Activated CD4-positive, alpha-beta memory T cell treated with anti-CD3 and anti-CD28 coated beads, Interleukin-2, amount 10 ng/mL, durations not matched to agents 7 days and 5 days (primary cell): ENCODE results near the gene GJC1. TPM values are rescaled to one million over a fixed set of nuclear protein-coding genes. Genes with fewer than 3 reads are reported as not detected.

Source experiments
- CTCF ChIA-PET: fragments of 350-600 bp; sonication (Branson Sonifier 250); formaldehyde crosslinking; loops from one replicate; lab custom pipeline; 2021; ENCODE audit warnings: antibody characterized with exemption, inconsistent platforms; lab: Charles Lee
- POLR2A ChIA-PET: fragments of 350-600 bp; sonication (Branson Sonifier 250); formaldehyde crosslinking; loops from one replicate; lab custom pipeline; 2021; ENCODE audit warnings: antibody characterized with exemption; lab: Charles Lee
- DNase-seq: peaks from one replicate; pipeline ENCODE4 v3.0.0-alpha.2; 2020
- H3K27ac Mint-ChIP-seq: one replicate; pipeline ENCODE4 v1.8.0; 2021; ENCODE audit warnings: mild to moderate bottlenecking, mixed read lengths
- H3K27me3 Mint-ChIP-seq: one replicate; pipeline ENCODE4 v1.8.0; 2021; ENCODE audit warnings: mixed read lengths
- H3K36me3 Mint-ChIP-seq: one replicate; pipeline ENCODE4 v1.8.0; 2021; ENCODE audit warnings: low read depth, mixed read lengths
- H3K4me1 Mint-ChIP-seq: one replicate; pipeline ENCODE4 v1.8.0; 2021; ENCODE audit warnings: mixed read lengths
- H3K4me3 Mint-ChIP-seq: one replicate; pipeline ENCODE4 v1.8.0; 2021; ENCODE audit warnings: mild to moderate bottlenecking, mixed read lengths
- H3K9me3 Mint-ChIP-seq: one replicate; pipeline ENCODE4 v1.8.0; 2021; ENCODE audit warnings: mixed read lengths
- total RNA-seq, 2 experiments: library from RNA; stranded (reverse); gene quantifications; one replicate each; pipeline ENCODE4 v1.2.3, GENCODE V29; 2021

GJC1 gene
- total RNA-seq, 2 experiments from 2014 or later = 0.78 to 0.88 TPM

DNA sequence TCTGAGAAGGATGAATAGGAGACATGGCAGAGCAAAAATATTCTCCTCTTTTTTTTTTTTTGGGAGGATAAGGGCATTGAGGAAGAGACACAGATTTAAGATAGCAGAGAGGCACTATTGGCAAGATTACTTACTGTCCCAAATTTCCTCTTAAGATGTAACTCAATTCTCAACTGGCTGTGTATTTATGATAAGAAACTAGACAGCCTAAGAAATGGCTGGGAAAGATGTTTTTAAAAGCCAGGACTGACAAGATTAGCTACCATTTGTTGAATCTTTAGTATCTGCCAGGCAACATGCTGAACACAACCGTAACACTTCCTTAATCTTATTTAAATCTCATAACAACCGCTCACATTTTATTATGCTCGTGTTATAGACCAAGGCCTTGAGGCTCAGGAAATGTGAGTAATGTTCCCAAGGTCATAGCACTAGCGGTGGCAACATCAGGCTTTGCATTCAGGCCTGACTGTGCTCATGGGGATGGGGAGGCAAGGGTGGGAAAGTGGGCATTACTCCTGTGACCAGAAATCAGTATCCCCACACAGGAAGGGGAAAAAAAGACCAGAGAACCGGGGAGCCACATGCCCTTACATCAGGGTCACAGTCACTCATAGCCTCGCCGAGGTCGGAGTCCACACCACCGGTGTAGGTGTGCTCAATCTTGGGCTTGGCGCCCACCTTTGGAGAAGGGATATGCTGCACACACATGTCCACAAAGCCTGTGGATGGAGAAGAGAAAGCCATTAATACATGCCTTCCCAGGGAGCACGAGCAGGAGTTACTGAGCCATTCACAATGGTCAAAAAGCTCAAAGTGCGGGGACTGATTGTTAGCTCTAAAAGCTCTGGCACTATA is 33.2 kb upstream of the GJC1 start:
- DNase-seq = no peak
- Mint-ChIP-seq H3K36me3 (peaks cover 52% of the 10 kb centered on the region), H3K4me1 (no peaks in the 10 kb centered on the region), H3K4me3 (no peak overlapping the region), H3K27ac (no peak overlapping the region), H3K27me3 (no peaks in the 10 kb centered on the region), H3K9me3 (no peaks in the 10 kb centered on the region)
- ChIA-PET POLR2A (no interaction called here), CTCF (interaction anchor here (1.8 to 10.5 kb wide), 3 partner anchors 14 to 85 kb away, joined by 6 to 144 read pairs (median 31); no protein-coding TSS in a partner anchor)

- Mint-ChIP-seq H3K27ac (no peak overlapping the region), H3K27me3 (no peaks in the 10 kb centered on the region), H3K9me3 (no peaks in the 10 kb centered on the region), H3K4me3 (no peak overlapping the region), H3K36me3 (peaks cover 51% of the 10 kb centered on the region), H3K4me1 (no peaks in the 10 kb centered on the region)
- POLR2A ChIA-PET = interaction anchor here (1.6 kb wide), 1 partner anchor 83 kb away, joined by 3 read pairs; no protein-coding TSS in a partner anchor
- no peak for DNase-seq
- CTCF ChIA-PET = interaction anchor here (1.8 to 10.5 kb wide), 2 partner anchors 15 to 85 kb away, joined by 6 to 144 read pairs; no protein-coding TSS in a partner anchor
These were observed 32.3 kb upstream of the GJC1 start for GRCh38 chr17:44862278-44862914.

DNA sequence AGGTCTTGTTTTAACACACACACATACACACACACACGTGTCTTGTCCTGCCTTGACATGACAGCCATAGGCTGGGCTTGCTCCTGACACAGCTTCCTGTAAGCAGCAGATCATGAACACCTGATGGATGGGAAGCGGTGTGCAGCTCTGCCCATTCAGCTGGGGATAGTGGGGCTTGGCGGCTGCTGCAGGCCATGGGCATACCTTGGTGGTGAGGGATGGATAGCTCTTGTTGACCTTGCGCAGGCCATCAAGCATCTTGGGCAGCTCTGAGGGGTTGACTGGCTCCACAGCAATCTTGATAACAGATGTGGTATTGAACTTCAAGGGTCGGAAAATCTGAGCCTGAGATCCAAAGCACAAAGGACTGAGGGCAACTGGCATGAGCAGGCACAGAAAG is 29.6 kb upstream of the GJC1 start:
- no peaks in the 10 kb centered on the region for H3K9me3 Mint-ChIP-seq
- ChIA-PET POLR2A (no interaction called here), CTCF (interaction anchor here (0.6 to 1.7 kb wide), 2 partner anchors 76 to 80 kb away, joined by 3 to 5 read pairs; no protein-coding TSS in a partner anchor)
- H3K27me3 Mint-ChIP-seq = no peaks in the 10 kb centered on the region
- no peaks in the 10 kb centered on the region for H3K4me1 Mint-ChIP-seq
- peaks cover 53% of the 10 kb centered on the region for H3K36me3 Mint-ChIP-seq
- no peak for DNase-seq
- no peak overlapping the region for H3K4me3 Mint-ChIP-seq
- no peak overlapping the region for H3K27ac Mint-ChIP-seq

- CTCF ChIA-PET = interaction anchor here (0.6 kb wide), 1 partner anchor 343 kb away, joined by 3 read pairs; no protein-coding TSS in a partner anchor
- Mint-ChIP-seq H3K4me3 (no peak overlapping the region), H3K36me3 (peaks cover 57% of the 10 kb centered on the region), H3K27ac (no peak overlapping the region), H3K4me1 (no peaks in the 10 kb centered on the region), H3K9me3 (no peaks in the 10 kb centered on the region), H3K27me3 (no peaks in the 10 kb centered on the region)
- no peak for DNase-seq
- POLR2A ChIA-PET = no interaction called here
These were observed 24.1 kb upstream of the GJC1 start for GRCh38 chr17:44854192-44854591.

GRCh38 chr17:44850612-44851011 is 20.5 kb upstream of the GJC1 start:
- H3K27me3 Mint-ChIP-seq = no peaks in the 10 kb centered on the region

DNA sequence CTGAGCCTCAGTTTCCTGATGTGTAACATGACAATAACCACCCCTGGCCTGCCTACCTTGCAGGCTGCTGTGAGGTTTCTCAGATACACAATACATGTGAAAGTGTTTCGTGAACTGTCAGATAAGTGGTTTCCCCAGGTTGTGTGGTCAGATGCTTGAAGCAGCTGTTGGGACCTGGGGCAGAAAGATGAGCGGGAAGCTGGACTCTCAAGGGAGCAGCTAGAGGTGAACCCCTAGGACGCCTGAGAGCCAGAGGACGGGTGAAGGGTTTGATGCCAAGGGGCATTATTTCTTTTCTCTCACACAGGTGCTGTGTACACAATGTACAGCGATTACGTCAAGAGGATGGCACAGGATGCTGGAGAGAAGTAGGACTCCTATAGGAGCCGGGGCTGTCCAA is 19.9 kb upstream of the GJC1 start:
- no peak for DNase-seq
- Mint-ChIP-seq H3K4me1 (no peaks in the 10 kb centered on the region), H3K9me3 (no peaks in the 10 kb centered on the region), H3K4me3 (no peak overlapping the region), H3K27ac (peak overlapping the region; percentile 12), H3K36me3 (peaks cover 37% of the 10 kb centered on the region), H3K27me3 (no peaks in the 10 kb centered on the region)
- ChIA-PET POLR2A (no interaction called here), CTCF (no interaction called here)

More at GRCh38 chr17:44850612-44851011, 20.5 kb upstream of the GJC1 start:
- Mint-ChIP-seq H3K4me1 (no peaks in the 10 kb centered on the region), H3K9me3 (no peaks in the 10 kb centered on the region), H3K4me3 (no peak overlapping the region), H3K27ac (no peak overlapping the region), H3K36me3 (peaks cover 37% of the 10 kb centered on the region)
- POLR2A ChIA-PET = no interaction called here
- no peak for DNase-seq
- CTCF ChIA-PET = no interaction called here

- Mint-ChIP-seq H3K27ac (no peak overlapping the region), H3K4me1 (no peaks in the 10 kb centered on the region), H3K36me3 (peaks cover 27% of the 10 kb centered on the region), H3K27me3 (no peaks in the 10 kb centered on the region), H3K4me3 (no peak overlapping the region), H3K9me3 (no peaks in the 10 kb centered on the region)
- DNase-seq = no peak
- ChIA-PET POLR2A (no interaction called here), CTCF (interaction anchor here (0.6 to 1.0 kb wide), 2 partner anchors 71 to 348 kb away, joined by 3 read pairs; no protein-coding TSS in a partner anchor)
These were observed 18.9 kb upstream of the GJC1 start for GRCh38 chr17:44848961-44849489.

GRCh38 chr17:44848257-44848795 is 18.2 kb upstream of the GJC1 start:
- Mint-ChIP-seq H3K4me3 (no peak overlapping the region), H3K27ac (no peak overlapping the region), H3K4me1 (no peaks in the 10 kb centered on the region), H3K27me3 (no peaks in the 10 kb centered on the region), H3K9me3 (no peaks in the 10 kb centered on the region), H3K36me3 (peaks cover 20% of the 10 kb centered on the region)
- ChIA-PET POLR2A (no interaction called here), CTCF (interaction anchor here (1.0 kb wide), 1 partner anchor 72 kb away, joined by 3 read pairs; no protein-coding TSS in a partner anchor)
- no peak for DNase-seq

DNA sequence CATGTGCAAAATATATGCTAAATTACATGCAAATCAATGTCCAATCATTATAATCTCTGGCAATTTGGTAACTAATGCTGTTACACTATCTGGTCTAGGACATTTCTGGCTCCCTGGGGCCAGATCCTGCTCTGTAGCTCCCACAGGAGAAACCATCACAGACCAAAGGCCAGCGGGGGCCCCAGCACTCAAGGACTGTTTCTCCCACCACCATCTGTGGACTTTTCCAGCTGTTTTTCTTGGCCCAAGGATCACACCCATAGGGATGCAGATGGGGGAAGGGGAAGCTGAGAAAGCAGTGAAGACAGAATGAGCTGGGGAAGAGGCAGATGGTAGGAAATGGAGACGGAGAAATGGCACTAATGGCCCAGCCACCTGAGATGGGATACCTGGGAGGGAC is 17.5 kb upstream of the GJC1 start, which contains the start of gene HIGD1B:
Gene HIGD1B, plus strand, starts transcription at position 298 of the 400 bp plus-strand sequence. CDS start 270 bp downstream, outside the sequence.
- Mint-ChIP-seq H3K4me3 (no peak within 1 kb of the TSS), H3K4me1 (no peaks in the 10 kb centered on the region), H3K27me3 (no peaks in the 10 kb centered on the region), H3K36me3 (peaks cover 19% of the 10 kb centered on the region), H3K27ac (no peak within 1 kb of the TSS), H3K9me3 (no peaks in the 10 kb centered on the region)
- POLR2A ChIA-PET = no interaction called here
- CTCF ChIA-PET = no interaction called here
- no peak for DNase-seq

- ChIA-PET POLR2A (no interaction called here), CTCF (no interaction called here)
- H3K36me3 Mint-ChIP-seq = peaks cover 9% of the 10 kb centered on the region
- no peaks in the 10 kb centered on the region for H3K4me1 Mint-ChIP-seq
- H3K27ac Mint-ChIP-seq = no peak overlapping the region
- no peak for DNase-seq
- H3K4me3 Mint-ChIP-seq = no peak overlapping the region
- no peaks in the 10 kb centered on the region for H3K9me3 Mint-ChIP-seq
- no peaks in the 10 kb centered on the region for H3K27me3 Mint-ChIP-seq
These were observed 16.1 kb upstream of the GJC1 start for GRCh38 chr17:44846206-44846605.

DNA sequence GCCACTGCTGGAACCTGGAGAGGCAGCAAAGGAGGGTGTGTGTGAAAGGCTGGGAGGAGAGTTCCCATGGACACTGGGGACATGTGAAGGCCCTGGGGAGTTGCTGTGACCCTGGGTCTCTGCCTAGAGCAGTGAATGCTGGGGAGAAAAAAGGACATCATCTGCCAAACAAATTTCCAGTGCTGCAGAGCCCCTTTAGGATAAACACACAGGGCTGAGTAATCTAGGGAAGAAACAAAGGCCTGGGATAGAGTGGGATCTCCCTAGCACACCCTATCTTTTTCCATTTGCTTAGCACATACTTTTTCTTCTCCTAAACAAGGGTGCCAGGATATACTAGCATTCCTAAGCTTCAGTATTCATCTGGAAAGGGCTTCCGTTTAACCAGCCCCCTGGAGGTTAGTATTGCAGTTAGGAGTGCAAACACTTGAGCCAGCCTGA is 14.3 kb upstream of the GJC1 start:
- H3K4me1 Mint-ChIP-seq = no peaks in the 10 kb centered on the region
- no peak for DNase-seq
- ChIA-PET CTCF (interaction anchor here (0.6 to 1.0 kb wide), 2 partner anchors 60 to 177 kb away, joined by 3 to 4 read pairs; no protein-coding TSS in a partner anchor), POLR2A (interaction anchor here (1.1 kb wide), 1 partner anchor 68 kb away, joined by 4 read pairs; no protein-coding TSS in a partner anchor)
- no peak overlapping the region for H3K4me3 Mint-ChIP-seq
- no peak overlapping the region for H3K27ac Mint-ChIP-seq
- no peaks in the 10 kb centered on the region for H3K36me3 Mint-ChIP-seq
- H3K27me3 Mint-ChIP-seq = no peaks in the 10 kb centered on the region
- no peaks in the 10 kb centered on the region for H3K9me3 Mint-ChIP-seq

GRCh38 chr17:44842748-44843147 is 12.7 kb upstream of the GJC1 start:
- CTCF ChIA-PET = interaction anchor here (0.6 kb wide), 2 partner anchors 19 to 74 kb away, joined by 3 to 4 read pairs; no protein-coding TSS in a partner anchor
- Mint-ChIP-seq H3K27ac (no peak overlapping the region), H3K36me3 (no peaks in the 10 kb centered on the region), H3K9me3 (no peaks in the 10 kb centered on the region), H3K4me1 (no peaks in the 10 kb centered on the region), H3K27me3 (no peaks in the 10 kb centered on the region), H3K4me3 (no peak overlapping the region)
- DNase-seq = no peak
- POLR2A ChIA-PET = interaction anchor here (0.7 kb wide), 1 partner anchor 22 kb away, joined by 3 read pairs; no protein-coding TSS in a partner anchor
